Germinal center (tissue), 1 donor: ENCODE measurements around the gene FAM53A.
"Not testable (repeated sequence)": the region's sequence is repeated elsewhere in the genome, so short reads cannot be mapped to it uniquely, and the experiment has no call there.

Source experiments
- DNase-seq: peaks from one replicate; pipeline ENCODE4 v3.0.0; 2012; ENCODE audit warnings: mixed read lengths, low spot score

FAM53A gene

DNA sequence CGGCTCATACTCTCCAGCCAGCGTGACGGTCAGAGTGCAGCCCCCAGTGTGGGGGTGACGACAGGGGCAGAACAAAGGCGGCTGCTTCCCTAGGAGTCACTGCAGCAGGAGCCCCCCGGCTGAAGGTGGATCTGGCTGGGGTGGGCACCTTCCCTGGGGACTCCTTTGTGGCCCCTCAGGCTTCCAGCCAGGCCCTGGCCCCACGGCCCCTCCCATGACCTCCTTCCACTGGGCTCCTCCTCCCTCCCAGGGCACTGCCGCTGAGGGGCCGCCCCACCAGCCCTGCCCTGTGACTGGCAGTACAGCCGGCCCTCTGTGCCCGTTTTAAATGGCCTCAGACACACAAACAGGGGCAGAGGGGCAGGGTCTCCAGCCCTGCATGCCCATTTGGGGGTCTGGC is 61.9 kb downstream of the FAM53A start:
- DNase-seq: no peak

DNA sequence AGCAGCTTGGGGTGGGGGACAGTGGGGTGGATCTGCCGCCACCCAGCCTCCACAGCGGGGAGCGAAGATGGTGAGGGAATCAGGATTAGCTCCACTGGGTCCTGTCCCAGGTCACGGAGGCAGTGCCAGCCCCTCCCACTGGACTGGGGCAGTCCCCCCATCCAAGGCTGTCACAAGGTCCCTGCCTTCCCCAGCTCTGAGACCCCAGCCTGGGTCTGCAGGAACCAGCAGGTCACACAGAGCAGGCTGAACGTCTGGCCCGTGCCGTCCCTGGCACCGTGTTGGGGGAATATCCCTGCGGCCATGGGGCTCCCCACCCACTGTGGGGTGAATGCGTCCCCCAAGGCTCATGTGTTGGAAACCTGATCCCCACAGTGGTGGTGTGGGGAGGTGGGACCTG is 62.6 kb downstream of the FAM53A start:
- no peak for DNase-seq

DNA sequence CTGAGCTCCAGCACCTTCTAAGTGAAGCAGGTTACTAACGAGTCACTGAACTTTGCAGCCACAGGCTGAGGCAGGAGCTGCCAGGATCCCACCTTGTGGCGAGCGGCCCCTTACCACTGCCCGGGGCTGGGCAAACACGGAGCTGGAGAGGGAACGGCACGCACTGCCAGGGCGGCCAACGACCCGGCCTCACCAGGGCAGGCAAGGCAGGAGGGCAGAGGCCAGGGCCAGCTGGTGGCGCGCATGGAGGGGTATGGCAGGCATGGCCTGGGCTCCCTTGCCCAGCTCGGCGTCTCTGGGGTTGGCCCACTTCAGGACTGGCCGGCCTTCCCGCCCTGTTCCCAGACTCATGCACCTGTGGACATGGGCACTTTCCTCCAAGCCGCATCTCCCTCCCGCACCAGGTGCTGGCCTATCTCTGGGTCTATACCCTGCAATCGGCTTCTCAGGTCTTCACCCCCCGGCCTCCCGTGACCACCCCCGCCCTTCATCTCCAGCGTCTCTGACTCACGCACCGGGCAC is 64.9 kb downstream of the FAM53A start:
- no peak for DNase-seq

DNA sequence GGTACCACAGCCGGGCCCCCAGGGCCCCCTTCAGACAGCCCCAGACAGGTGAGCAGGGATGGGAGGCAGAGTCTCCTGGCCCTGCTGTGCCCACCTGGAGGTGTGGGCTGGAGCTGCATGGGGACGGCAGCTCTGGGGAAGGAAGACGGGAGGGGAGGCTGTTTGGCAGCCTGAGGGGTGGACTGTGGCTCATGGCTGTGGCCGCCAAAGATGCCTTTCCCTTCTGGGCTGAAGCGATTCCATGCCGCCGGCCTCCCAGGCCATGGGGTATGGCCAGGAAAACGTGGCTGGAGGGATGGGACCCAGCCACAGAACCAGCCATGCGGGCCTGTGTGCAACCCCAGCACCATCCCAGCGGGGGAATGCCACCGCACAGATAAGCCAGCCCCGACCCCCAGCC is 65.7 kb downstream of the FAM53A start:
- no peak for DNase-seq

DNA sequence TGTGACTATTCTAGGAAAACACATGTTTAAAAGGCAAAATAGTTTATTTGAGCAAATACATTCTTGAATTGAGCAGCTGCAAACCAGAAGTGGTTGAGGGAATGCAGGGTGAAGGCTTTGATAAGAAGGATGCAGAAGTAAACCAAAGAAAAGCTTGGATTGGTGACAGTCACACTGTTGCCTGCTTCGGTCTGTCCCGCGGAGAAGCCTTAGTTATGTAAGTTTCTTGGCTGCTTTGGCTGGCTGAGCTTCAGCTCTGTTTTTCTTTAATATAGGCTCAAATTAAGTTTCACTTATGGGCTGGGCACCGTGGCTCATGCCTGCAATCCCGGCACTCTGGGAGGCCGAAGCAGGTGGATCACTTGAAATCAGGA is 67.6 kb downstream of the FAM53A start:
- no peak for DNase-seq

DNA sequence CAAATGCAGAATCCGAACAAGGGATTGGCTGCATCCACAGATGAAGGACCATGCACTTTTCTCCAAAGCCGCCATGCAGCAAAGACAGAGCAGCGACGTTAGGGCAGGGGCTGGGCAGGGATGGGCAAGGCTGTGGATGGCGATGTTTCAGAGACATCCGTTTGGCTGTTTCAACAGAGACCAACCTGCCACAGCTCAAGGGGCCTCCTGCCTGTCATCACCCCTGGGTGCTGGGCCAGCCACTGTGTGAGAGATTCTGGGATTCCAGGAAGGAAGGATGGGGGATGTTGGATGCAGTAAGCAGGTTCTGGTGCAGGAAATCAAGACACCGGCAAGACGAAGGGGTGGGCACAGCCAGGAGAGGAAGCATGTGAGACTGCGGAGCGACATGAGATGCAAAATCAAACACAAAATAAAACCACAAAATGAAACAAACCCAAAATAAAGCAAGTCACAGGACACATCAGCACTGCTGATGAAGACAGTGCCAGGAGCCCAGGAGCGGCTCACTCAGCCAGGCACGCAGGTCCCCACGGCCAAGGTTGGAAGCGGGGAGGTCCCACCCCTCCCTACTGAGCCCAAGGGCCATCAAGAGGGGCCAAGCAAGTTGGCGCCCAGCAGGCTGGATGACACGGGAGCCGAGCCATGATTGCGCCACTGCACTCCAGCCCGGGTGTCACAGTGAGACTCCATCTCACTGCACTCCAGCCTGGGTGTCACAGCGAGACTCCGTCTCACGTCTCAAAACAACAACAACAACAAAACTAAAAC is 68.1 kb downstream of the FAM53A start:
- no peak for DNase-seq

DNA sequence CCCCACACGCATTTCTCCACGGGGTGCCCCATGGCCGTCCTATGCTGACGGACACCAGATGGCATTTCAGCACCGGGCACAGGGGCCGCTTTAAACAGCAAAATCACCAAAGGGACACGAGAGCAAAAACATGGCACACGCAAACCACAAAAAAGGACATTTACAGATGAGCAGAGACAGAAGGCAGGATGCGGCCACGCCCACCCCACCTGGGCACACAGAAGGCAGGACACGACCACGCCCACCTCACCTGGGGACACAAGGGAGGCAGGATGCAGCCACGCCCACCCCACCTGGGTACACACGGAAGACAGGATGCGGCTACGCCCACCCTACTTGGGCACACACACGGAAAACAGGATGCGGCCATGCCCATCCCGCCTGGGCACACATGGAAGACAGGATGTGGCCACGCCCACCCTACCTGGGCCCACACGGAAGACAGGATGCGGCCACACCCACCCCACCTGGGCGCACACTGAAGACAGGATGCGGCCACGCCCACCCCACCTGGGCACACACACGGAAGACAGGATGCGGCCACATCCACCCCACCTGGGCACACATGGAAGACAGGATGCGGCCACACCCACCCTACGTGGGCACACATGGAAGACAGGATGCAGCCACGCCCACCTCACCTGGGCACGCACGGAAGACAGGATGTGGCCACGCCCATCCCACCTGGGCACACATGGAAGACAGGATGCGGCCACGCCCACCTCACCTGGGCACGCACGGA is 69.1 kb downstream of the FAM53A start:
- no peak for DNase-seq

DNA sequence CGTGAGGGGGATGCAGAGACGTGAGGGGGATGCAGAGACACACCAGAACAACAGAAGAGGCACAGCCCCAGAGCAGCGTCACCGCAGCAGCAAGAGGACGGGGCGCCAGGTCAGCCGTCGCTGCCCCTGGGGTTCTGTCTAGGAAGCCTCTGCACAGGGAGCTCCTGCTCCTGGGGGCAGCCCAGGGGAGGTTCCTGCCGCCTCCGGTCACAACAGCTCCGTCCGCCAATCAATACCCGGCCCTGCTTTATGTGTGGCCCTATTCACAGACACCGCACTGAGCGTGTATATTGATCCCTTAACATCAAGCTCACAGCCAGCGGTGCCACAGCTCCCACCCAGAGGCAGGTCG is 69.6 kb downstream of the FAM53A start:
- no peak for DNase-seq

DNA sequence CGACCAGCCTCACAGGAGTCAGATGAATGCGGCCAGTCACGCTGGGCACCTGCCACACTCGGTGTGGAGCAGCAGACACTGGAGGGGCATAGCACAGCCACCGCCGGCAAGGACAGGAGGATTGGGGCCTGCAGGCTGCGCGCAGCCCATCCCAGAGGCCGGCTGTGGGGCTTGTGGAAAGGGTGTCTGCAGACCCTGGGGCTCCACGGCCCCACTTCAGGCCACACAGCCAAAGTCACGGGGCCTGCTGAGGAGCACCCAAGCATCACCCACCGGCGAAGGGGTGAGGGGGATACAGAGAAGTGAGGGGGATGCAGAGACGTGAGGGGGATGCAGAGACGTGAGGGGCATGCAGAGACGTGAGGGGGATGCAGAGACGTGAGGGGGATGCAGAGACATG is 70.1 kb downstream of the FAM53A start:
- DNase-seq: no peak

DNA sequence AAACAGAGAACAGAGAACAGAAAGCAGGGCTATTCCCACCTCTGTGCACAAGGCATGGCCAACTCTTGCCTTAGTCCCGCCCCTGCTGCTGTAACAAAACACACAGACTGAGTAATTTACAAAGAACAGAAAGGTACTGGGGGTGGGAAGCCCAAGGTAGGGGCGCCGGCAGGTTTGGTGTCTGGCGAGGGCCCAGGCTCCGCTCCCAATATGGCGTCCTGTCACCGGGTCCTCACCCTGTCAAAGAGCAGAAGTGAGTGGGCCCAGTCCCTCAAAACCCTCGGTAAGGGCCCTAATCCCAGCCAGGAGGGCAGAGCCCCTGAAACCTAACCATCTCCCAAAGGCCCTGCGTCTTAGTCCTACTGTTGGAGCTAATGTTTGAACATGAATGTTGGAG is 71.0 kb downstream of the FAM53A start:
- no peak for DNase-seq

DNA sequence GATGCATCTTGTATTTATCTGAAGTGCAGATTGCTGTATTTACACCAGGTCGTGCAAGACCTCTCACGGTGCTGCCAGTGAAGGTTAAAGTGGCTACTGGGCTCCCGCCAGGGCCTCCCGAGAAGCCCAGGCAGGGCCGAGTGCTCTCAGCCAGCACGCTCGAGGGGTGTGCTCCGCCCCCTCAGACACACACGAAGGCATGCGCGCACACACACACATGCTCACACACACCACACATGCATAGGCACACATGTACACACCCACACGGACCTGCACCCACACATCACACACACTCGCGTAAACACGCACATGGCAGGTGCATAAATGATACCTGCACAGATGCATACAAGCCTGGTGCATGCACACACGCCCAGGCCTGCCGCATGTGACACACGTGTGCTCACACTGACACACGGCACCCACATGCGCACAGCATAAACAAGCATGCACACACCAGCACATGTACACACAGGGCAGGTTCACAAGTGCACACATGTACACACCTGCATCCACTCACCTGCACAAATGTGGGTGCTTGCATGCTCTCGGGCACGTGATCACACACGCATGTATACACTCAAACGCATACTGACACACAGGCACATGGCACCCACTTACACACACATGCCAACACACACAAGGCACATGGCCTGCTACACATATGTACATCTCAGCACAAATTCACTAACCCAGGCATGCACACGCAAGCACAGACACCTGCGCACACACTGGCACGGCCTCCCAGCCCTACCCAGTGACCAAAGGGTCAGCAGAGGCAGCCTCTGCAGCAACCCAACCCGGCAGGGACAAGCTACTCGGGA is 71.6 kb downstream of the FAM53A start:
- no peak for DNase-seq

DNA sequence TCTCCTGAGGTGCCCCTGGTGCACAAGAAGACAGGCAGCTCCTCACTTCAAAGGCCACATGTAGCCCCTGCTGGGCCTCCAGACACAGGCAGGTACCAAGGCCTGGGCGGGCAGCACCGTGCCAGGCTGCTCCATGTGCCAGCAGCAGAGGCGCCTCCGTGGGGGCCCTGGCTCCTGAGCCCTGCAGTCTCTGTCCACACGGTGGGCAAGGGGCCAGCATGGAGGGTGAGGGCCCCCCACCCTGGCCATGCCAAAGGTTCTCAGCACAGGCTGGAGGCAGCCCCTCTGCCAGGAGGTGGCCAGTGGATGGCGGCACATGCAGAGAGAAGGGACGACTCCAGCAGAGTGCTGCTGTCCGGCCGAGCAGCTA is 72.6 kb downstream of the FAM53A start:
- DNase-seq: no peak

DNA sequence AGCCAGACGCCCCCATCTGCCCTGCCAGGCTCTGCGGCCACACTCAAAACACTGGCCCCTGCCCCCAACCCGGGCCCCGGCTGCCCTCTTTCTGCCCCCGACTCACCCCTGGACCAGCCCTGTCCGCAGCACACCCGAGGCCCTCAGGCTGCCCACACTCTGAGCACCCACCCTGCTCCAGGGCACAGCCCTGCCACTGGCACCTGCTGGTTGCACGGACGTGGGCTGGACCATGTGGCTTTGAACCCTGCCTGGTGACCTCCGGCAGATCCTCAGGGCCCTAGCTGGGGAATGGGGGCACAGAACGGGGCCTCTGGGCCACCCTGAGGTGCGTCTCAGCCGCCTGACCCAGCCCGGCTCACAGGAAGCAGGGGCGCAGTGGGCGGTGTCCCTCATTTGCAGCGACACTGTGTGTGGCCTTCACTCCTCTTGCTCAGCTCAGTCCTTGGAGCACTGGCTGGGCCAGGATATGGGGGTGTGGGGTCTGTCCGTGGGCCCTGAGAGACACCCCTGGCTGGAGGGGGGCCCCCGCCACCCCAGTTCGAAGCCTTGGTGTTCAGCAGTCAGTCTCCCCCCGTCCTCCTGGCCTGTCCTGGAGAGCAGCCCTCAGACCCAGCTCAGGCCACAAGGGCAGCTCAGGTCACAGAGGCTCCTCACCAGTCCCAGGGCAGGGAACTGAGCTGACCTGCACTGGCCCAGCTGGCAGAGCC is 73.2 kb downstream of the FAM53A start:
- no peak for DNase-seq

DNA sequence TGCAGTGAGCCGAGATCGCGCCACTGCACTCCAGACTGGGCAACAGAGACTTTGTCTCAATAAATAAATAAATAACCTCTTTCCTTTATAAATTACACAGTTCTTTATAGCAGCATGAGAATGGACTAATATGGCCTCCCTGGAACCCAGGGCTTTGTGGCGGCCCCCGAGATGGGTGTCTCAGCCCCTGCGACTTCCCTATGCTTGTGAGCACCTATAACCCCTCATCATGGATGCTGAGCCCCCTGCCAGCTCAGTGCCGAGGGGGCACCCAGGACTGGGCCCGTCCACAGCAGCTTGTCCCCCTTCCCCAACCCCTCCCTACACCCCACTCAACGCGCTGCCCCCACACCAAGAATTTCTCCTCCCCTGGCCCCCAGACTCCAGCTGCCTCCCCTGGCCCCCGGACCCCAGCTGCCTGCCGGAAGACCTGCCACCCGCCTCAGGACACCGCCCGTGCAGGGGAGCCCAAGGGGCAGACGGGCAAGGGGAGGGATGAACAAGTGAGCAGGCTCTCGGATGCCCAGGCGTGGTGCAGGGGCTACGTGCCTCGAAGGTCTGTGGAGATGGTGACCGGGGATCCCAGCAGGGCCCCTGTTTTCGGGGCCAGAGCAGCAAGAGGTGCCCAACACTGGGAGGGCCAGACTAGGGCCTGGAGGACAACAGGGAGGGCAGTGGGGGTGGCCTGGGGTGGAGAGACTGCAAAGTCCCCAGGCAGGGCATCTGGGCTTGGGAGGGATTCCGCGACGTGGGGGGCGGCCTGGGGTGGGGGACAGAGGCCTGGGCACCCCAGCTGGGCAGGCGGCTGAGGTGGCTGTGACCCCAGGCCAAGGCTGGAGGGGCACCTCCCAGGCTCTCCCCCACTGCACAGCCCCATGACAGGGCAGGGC is 74.0 kb downstream of the FAM53A start:
- DNase-seq: no peak

DNA sequence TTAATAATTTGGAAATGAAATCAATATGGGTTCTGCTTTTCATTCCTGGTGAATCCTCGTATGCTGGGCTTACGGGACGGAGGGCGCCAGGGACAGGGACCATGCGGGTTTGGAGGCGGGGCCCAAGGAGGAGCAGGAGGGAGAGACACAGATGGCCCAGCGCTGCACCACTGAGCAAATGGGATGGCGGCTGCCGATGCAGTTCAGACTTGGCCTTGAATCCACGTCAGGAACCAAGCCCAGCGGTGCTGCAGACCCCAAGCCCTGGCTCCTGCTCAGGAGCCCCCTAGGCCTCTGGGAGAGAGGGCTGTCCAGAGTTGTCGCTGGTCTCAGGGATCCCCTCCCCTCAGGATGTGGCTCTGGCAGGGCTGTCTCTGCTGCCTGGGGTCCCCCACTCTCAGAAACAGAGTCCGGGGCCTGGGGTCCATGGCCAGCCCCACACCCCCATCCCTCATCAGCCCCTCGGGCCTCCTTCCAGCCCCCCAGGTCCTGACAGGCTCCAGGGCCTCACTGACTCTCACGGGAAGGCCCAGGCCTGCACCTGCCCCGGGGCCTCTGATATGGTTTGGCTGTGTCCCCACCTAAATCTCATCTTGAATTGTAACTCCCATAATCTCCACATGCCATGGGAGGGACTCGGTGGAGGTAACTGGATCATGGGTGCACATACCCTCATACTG is 75.2 kb downstream of the FAM53A start:
- DNase-seq: no peak

DNA sequence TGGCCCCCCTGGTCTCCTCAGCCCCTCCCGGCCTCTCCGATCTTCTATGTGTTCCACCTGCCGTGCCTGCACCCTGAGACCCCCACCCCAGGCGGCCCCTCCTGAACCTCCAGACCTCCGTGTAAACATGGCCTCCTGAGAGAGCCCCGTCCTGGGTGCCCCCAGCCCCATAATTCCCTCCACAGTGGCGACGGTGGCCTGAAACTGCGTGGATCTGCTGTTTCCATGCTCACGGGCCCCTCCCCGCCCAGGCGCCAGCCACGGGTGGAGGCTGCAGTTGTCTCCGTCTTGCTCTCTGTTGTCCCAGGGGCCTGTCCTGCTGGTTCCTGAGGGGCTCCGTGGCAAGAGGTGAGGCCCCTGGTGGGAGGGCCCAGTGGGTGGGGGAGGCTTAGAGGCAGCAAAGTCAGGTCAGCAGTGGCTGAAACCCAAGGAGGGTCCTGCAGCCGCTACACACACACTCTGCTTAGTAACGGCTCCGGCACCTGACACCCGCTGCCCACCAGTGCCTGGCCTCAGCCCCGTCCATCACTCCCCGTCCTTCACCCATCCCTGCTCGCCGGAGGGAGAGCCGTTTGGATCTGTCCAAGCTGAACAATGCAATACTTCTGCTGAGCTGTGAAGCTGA is 75.8 kb downstream of the FAM53A start:
- DNase-seq: no peak

DNA sequence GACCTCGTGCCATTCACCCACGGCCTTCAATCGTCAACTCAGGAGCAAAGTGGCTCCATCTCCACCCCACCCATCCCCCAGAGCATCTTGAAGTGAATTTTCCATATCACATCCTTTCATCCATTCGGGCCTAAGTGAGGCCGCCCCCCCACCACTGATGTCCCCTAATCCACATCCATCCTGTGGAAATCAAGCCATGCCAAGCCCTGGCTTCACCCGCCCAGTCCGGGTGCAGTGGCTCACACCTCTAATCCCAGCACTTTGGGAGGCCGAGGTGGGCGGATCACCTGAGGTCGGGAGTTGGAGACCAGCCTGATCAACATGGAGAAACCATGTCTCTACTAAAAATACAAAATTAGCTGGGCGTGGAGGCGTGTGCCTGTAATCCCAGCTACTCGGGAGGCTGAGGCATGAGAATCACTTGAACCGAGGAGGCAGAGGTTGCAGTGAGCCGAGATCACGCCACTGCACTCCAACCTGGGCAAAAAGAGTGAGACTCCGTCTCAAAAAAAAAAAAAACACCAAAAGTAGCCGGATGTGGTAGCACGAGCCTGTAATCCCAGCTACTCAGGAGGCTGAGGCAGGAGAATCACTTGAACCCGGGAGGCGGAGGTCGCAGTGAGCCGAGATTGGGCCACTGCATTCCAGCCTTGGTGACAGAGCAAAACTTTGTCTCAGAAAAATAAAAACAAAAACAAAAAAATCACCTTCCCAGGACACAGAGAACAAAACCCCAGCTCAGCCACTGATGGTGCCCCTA is 76.5 kb downstream of the FAM53A start:
- DNase-seq: not testable (repeated sequence)

DNA sequence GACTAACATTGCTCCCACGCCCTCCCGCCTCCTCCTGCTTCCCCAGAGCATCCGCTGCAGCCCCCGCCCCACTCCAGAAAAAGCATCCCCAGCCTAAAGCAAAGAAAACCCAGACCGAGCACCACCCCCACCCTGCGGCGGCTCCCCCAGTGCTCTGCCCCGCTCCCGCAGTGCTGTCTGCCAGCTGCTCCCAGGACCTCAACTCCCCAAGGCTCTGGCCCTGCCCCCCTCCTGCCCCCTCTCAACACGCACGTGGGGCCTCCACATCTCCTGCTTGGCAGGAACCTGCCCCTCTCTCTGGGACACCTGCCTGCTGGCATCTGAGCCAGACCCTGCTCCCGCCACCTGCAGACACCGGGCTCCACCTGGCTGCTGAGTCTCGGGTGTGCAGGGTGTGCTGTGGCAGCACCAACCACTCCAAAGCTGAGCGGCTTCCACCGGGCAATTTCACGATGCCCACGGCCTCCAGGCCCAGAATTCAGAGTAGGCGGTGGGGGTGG is 79.4 kb downstream of the FAM53A start:
- no peak for DNase-seq

DNA sequence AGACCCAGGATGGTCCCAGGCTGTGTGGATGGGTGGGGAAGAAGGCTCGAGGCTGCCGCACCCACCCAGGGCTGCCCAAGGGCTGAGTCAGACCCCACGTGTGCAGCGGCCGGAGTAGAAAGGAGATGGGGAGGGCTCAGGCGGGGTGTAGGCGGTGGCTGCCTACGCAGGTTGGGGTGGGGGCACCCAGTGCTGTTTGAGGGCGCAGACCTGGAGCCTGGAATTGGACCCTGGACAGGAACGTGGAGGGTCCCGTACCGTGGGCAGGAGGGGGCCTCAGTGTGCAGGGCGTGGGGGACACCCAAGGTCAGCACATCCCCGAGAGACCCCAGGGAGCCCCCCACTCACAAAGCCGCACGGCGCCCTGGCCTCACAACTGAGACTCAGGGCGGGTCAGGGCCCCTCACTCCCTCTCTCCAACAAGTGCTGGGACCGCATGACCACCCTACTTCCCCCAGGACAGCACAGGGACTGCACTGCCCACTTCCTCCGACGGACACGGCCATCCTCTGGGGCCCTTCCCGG is 79.9 kb downstream of the FAM53A start:
- no peak for DNase-seq
